SK-N-MC (cell line): Measurements from ENCODE around the gene GAK.

ENCODE experiments used
- EZH2 ChIP-seq: fragments of 200-600 bp; sonication (generic); IDR thresholded peaks from one replicate; pipeline ENCODE4 v1.6.1; 2017; ENCODE audit warnings: antibody characterized with exemption
- POLR2AphosphoS5 ChIP-seq: IDR thresholded peaks from 2 replicates; pipeline ENCODE4 v1.6.1; 2012; ENCODE audit warnings: mild to moderate bottlenecking, low read depth, low read length, borderline replicate concordance

GRCh38 chr4:813900-814299 lies 118.2 kb downstream of the GAK start:
- TF ChIP-seq EZH2 (no peak), POLR2AphosphoS5 (no peak)
